Measurements from ENCODE around the gene TTC9.

DNA sequence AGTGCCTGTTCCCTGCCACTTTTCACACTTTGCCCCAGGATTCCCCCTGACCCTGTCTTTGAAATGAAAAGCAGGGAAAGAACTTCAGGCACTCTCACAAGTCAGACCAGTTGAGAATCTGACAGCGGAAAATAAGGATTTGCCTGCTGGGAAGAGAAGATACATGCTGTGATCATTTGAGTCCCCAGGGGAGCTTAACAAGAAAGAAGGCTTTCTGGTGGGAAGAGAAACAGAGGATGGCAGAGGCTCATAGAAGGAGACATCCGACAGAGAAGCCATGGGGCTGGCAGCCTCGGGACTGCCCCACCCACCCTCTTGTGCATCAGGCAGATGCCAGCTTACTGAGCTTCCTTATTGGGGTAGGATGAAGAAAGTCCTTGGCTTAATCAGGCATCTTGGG is 11.9 kb downstream of the TTC9 start:
- no peak for TF ChIP-seq CTCF (IDR thresholded peaks at IDR 0.05)
- no peak for TF ChIP-seq POLR2A (IDR thresholded peaks at IDR 0.05)
- no peak for TF ChIP-seq POLR2AphosphoS5 (IDR thresholded peaks at IDR 0.05)

Data from breast epithelium (tissue), 3 donors.